Measurements from ENCODE around the gene ADAMTS7. TPM values are rescaled to one million over a fixed set of nuclear protein-coding genes. Genes with fewer than 3 reads are reported as not detected.
"Not testable (repeated sequence)": the region's sequence is repeated elsewhere in the genome, so short reads cannot be mapped to it uniquely, and the experiment has no call there.

ADAMTS7 gene
- total and polyA plus RNA-seq, 12 donors, result 3.5 to 47.0 (median 17.9) TPM

DNA sequence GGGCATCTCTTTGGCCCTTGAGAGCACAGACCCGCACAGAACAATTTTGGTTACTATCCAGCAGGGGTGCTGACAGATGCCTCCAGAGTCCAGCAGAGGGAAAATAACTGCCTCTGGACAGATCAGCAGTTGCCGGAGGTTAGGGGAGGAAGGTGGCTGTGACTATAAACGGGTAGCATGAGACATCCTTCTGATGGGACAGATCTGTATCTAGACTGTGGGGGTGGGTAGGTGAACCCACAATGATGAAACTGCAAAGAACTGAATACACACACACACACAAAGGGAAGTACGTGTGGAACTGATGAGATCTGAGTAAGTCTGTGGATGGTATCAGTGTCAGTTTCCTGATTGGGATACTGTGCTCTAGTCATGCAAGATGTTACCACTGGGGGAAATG lies 21.2 kb downstream of the ADAMTS7 start:
- intact Hi-C loops (cut with DNase I), result no loop called here
- DNase-seq, result peak in 1 of 2 donors; percentile 35
- Histone ChIP-seq H3K36me3 (peaks cover 0 to 59% (median 11%) of the 10 kb centered on the region in 9 donors), H3K4me1 (peaks cover 0 to 16% (median 0%) of the 10 kb centered on the region in 9 donors), H3K9me3 (peaks cover 0 to 3% (median 0%) of the 10 kb centered on the region in 11 donors), H3K27me3 (no peaks in the 10 kb centered on the region), H3K4me3 (no peak overlapping the region), H3K27ac (peak overlapping the region in 1 of 10 donors; percentile 40)
- 41 to 50% methylated on average over 4 of the region's 4 CpGs for WGBS, 2 donors
- TF ChIP-seq, protein P1, sequence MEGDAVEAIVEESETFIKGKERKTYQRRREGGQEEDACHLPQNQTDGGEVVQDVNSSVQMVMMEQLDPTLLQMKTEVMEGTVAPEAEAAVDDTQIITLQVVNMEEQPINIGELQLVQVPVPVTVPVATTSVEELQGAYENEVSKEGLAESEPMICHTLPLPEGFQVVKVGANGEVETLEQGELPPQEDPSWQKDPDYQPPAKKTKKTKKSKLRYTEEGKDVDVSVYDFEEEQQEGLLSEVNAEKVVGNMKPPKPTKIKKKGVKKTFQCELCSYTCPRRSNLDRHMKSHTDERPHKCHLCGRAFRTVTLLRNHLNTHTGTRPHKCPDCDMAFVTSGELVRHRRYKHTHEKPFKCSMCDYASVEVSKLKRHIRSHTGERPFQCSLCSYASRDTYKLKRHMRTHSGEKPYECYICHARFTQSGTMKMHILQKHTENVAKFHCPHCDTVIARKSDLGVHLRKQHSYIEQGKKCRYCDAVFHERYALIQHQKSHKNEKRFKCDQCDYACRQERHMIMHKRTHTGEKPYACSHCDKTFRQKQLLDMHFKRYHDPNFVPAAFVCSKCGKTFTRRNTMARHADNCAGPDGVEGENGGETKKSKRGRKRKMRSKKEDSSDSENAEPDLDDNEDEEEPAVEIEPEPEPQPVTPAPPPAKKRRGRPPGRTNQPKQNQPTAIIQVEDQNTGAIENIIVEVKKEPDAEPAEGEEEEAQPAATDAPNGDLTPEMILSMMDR (IDR thresholded peaks at IDR 0.05), result peak in 1 of 9 donors; percentile 5
- peak; percentile 43 to 88 (median 72) for ATAC-seq

DNA sequence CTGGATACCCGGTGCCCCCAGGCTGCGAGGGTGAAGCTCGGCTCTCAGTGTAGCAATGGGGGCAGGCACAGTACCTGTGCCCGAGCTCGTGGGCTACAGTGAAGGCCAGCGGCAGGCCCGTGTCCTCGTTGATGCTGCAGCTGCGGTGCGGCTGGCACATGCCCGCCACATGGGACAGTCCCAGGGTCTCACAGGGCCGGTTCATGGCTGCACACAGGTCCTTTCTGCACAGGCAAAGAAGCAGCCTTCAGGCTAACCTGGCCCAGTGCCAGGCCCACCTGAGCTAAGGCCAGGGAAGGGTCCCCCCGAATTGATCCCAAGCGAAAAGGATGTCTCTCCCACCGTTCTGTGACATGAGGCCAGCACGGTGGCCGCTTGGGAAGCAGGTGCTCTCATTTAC lies 21.6 kb downstream of the ADAMTS7 start:
- Histone ChIP-seq H3K27me3 (no peaks in the 10 kb centered on the region), H3K9me3 (peaks cover 0 to 7% (median 0%) of the 10 kb centered on the region in 11 donors), H3K4me3 (no peak overlapping the region), H3K36me3 (peaks cover 0 to 61% (median 11%) of the 10 kb centered on the region in 9 donors), H3K4me1 (peaks cover 0 to 16% (median 0%) of the 10 kb centered on the region in 9 donors), H3K27ac (no peak overlapping the region)
- 81 to 89% methylated on average over 17 of the region's 17 CpGs for WGBS, 2 donors
- TF ChIP-seq, protein P1 (IDR thresholded peaks at IDR 0.05), result no peak
- intact Hi-C loops (cut with DNase I), result no loop called here
- ATAC-seq (peak in 4 of 8 donors; percentile 7 to 46 (median 28)), DNase-seq (no peak)

DNA sequence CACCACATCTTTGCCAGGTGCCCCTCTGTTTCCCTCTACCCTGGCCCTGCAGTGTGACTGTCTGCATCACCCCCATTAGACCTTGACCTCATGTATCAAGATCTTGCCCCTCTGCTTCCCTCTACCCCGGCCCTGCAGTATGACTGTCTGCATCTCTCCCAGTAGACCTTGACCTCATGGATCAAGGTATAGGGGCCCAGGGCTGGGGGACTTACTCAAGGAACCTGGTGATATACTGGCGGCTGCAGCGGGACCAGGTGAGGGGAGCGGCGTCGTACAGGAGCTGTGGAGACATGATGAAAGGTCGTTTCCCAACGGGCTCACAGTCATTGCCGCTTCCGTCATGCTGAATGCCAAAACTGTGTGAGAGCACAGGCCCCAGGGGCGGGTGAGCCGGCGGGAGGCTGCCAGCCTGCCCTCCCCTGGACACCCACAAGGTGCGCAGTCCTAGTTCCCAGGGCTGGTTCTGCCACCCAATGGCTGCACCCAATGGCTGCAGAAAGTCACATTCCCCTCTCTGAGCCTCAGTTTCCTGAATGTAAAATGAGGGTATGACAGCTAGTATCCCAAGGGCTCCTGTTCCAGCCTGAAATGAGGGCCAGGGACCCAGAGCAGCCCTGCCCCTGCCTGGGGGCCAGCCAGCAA lies 23.1 kb downstream of the ADAMTS7 start:
- Histone ChIP-seq H3K27ac (no peak overlapping the region), H3K4me3 (no peak overlapping the region), H3K27me3 (no peaks in the 10 kb centered on the region), H3K9me3 (peaks cover 0 to 8% (median 0%) of the 10 kb centered on the region in 11 donors), H3K4me1 (peaks cover 0 to 16% (median 0%) of the 10 kb centered on the region in 9 donors), H3K36me3 (peaks cover 0 to 56% (median 11%) of the 10 kb centered on the region in 9 donors)
- intact Hi-C loops (cut with DNase I), result no loop called here
- no peak for DNase-seq
- TF ChIP-seq, protein P1 (IDR thresholded peaks at IDR 0.05), result no peak
- ATAC-seq, result no peak
- WGBS, 2 donors, result 89% methylated on average over 14 of the region's 14 CpGs

DNA sequence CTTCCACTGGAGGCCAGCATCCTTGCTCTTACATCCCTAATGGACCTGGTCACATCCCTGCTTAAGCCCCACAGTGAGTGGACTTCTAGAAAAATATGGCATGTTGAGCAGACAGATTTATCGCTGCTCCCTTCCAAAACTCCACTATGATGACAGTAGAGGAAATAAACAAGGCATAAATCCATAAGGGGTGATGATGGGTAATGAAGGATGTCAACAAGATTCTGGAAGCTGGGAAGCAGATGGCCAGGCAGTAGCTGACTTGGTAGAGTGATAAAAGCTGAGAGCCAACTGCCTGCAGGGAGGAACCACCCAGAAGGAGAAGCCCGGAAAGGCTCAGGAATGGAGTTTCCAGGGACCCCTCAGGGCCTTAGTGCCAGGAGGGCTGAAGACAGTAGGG lies 28.9 kb downstream of the ADAMTS7 start:
- H3K27ac ChIP-seq; intact Hi-C loops (cut with DNase I); H3K9me3 ChIP-seq; ATAC-seq; DNase-seq; H3K4me3 ChIP-seq; H3K27me3 ChIP-seq: not testable (repeated sequence)
- peaks cover 7 to 32% (median 23%) of the 10 kb centered on the region in 9 donors for H3K4me1 ChIP-seq
- H3K36me3 ChIP-seq, result peaks cover 0 to 30% (median 3%) of the 10 kb centered on the region in 9 donors
- WGBS, 2 donors, result 82 to 89% methylated on average over 2 of the region's 2 CpGs

DNA sequence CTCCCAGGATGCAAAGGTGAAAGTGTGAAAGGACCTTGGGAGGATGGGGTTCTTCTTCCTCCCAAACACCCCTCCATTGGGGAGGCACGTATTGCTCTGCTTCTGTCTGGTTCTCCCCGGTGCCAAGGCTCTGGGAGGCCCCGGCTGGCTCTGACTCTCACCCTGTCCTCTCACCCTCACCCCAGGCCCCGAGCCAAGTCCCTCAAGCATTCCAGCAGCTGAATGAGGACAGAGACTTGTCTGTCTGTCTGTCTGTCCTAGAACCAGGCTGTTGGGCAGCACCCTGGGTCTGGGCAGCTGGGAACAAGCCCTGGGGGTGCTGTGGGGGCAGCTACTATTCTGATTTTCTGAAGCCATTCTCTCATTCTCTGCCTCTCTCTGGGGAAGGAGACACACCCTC lies 29.9 kb downstream of the ADAMTS7 start:
- H3K27ac ChIP-seq, result peak overlapping the region in 5 of 10 donors; percentile 15 to 66 (median 48)
- not testable (repeated sequence) for DNase-seq
- ATAC-seq, result peak in 1 of 8 donors; percentile 10

DNA sequence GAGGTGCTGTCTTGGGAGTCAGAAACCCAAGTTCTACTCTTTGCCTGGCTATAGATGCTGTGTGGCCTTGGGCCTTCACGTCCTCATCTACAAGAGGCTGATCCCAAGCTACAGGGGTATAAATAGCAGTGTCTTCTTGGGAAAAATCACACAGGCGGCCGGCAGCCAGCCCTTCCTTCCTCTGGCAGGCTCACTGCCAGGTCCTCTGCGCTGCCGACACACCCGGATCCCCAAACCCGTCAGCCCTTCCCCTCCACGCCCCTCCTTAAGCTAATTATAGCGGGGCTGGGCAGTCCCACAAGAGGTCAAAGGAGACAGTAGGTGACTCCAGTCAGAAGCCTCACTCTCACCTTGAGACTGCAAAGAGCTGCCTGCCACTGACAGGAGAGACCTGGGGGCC lies 31.3 kb downstream of the ADAMTS7 start:
- WGBS, 2 donors, result 0 to 9% methylated on average over 1 to 2 of the region's 9 CpGs
- peak overlapping the region in 8 of 10 donors; percentile 55 to 80 (median 64) for H3K27ac ChIP-seq
- not testable (repeated sequence) for H3K36me3 ChIP-seq, DNase-seq, H3K27me3 ChIP-seq, H3K4me3 ChIP-seq, H3K9me3 ChIP-seq
- peak; percentile 35 to 84 (median 77) for ATAC-seq
- H3K4me1 ChIP-seq, result peaks cover 7 to 36% (median 23%) of the 10 kb centered on the region in 9 donors
- intact Hi-C loops (cut with DNase I), result loop anchor here in 4 of 10 donors (2.0 to 10.0 kb wide), 3 partner anchors 13 to 805 kb away; partner anchors contain the start of gene MORF4L1 (in 1 of the 4)

More for the DNA sequence above, 29.9 kb downstream of the ADAMTS7 start:
- H3K4me3 ChIP-seq; intact Hi-C loops (cut with DNase I); H3K9me3 ChIP-seq; H3K27me3 ChIP-seq: not testable (repeated sequence)
- WGBS, 2 donors, result 48 to 60% methylated on average over 4 of the region's 4 CpGs
- peaks cover 0 to 20% (median 0%) of the 10 kb centered on the region in 9 donors for H3K36me3 ChIP-seq
- peaks cover 7 to 36% (median 23%) of the 10 kb centered on the region in 9 donors for H3K4me1 ChIP-seq

DNA sequence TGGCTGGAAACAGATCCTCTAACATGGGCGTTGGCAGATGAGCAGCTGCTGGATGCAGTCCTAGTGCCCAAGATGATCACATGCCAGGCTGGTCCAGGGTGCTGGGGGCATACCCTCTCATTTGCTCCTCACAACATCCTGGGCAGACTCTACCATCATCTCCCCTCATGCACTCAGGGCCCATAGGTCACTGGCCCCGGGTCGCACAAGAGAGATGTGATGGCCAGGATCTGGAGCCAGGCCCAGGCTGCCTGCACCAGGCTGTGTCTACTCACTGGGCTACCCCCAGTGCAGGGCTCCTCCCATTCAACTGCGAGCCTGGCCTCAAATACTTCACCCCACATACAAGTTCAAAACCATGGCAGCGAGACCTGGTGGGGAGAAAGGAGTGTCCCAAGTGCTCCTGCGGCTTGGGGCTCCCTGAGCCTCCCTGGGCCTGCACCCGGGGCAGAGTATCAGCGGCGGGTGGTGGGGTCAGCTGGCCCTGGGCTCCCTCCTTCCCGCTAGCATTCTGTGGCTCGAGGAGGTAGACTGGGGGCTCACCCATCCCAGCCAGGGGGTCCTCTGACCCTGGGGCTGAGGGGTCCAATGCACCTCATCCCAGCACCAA lies 32.0 kb downstream of the ADAMTS7 start:
- not testable (repeated sequence) for DNase-seq, H3K4me3 ChIP-seq, H3K36me3 ChIP-seq, H3K9me3 ChIP-seq, H3K27me3 ChIP-seq
- ATAC-seq, result peak in 2 of 8 donors; percentile 2 to 28
- intact Hi-C loops (cut with DNase I), result loop anchor here in 4 of 10 donors (2.0 to 10.0 kb wide), 3 partner anchors 14 to 804 kb away; partner anchors contain the start of gene MORF4L1 (in 1 of the 4)
- 73 to 74% methylated on average over 11 of the region's 11 CpGs for WGBS, 2 donors
- Histone ChIP-seq H3K4me1 (peaks cover 7 to 36% (median 23%) of the 10 kb centered on the region in 9 donors), H3K27ac (peak overlapping the region in 4 of 10 donors; percentile 39 to 69 (median 59))
